OCI-LY3 (cell line): ENCODE results near the gene SNTG2.
A peak's percentile ranks its signal among the peaks of the same experiment; 100 is the strongest.
"Not testable (repeated sequence)": the region's sequence is repeated elsewhere in the genome, so short reads cannot be mapped to it uniquely, and the experiment has no call there.

Experiments used
- H2AFZ ChIP-seq: fragments of 200-600, 300-600 bp; shearing (Covaris generic); 2 replicates; pipeline ENCODE4 v1.6.0; 2014; ENCODE audit warnings: antibody characterized with exemption, low read depth, low read length
- H3K27ac ChIP-seq: fragments of 200-600, 300-600 bp; sonication (generic); 2 replicates; pipeline ENCODE4 v1.5.1; 2014; ENCODE audit warnings: mild to moderate bottlenecking, low read length, moderate library complexity, mixed read lengths
- H3K27me3 ChIP-seq: fragments of 200-600, 300-600 bp; sonication (generic); 2 replicates; pipeline ENCODE4 v1.6.1; 2014; ENCODE audit warnings: low read depth, low read length, mixed read lengths
- H3K36me3 ChIP-seq: fragments of 200-600, 300-600 bp; sonication (generic); replicated peaks from 2 replicates; pipeline ENCODE3; 2014; ENCODE audit warnings: low read depth, low read length, mixed read lengths
- H3K4me1 ChIP-seq: fragments of 300-600, 200-600 bp; sonication (generic); 2 replicates; pipeline ENCODE4 v1.6.1; 2014; ENCODE audit warnings: low read length, mixed read lengths
- H3K4me2 ChIP-seq: fragments of 200-600, 300-600 bp; sonication (generic); 2 replicates; pipeline ENCODE4 v1.6.1; 2014; ENCODE audit warnings: low read length, mixed read lengths
- H3K4me3 ChIP-seq: fragments of 300-600, 200-600 bp; sonication (generic); 2 replicates; pipeline ENCODE4 v1.5.1; 2014; ENCODE audit warnings: antibody characterized with exemption, mild to moderate bottlenecking, low read length, moderate library complexity
- H3K79me2 ChIP-seq: fragments of 300-600, 200-600 bp; shearing (Covaris generic); 2 replicates; pipeline ENCODE4 v1.6.1; 2014; ENCODE audit warnings: mild to moderate bottlenecking, low read length, mixed read lengths
- H3K9ac ChIP-seq: fragments of 300-600, 200-600 bp; shearing (Covaris generic); 2 replicates; pipeline ENCODE4 v1.6.0; 2014; ENCODE audit warnings: mild to moderate bottlenecking, low read length, moderate library complexity
- H3K9me3 ChIP-seq: fragments of 200-600, 300-600 bp; shearing (Covaris generic); 2 replicates; pipeline ENCODE4 v1.6.1; 2014; ENCODE audit warnings: low read length, mixed read lengths; ENCODE audit not compliant: insufficient read depth
- H4K20me1 ChIP-seq: fragments of 200-600, 300-600 bp; sonication (generic); 2 replicates; pipeline ENCODE4 v1.6.1; 2016; ENCODE audit warnings: low read length, mixed read lengths; ENCODE audit not compliant: insufficient read depth
- CTCF ChIP-seq: fragments of 200-600, 300-600 bp; sonication (generic); IDR thresholded peaks from 2 replicates; pipeline ENCODE4 v1.5.1; 2014; ENCODE audit warnings: antibody characterized with exemption, low read length, low read depth
- EZH2phosphoT487 ChIP-seq: fragments of 200-600 bp; shearing (Covaris generic); IDR thresholded peaks from 2 replicates; pipeline ENCODE4 v1.6.1; 2018; ENCODE audit warnings: antibody characterized with exemption, mixed run types, low read depth

The SNTG2 gene

DNA sequence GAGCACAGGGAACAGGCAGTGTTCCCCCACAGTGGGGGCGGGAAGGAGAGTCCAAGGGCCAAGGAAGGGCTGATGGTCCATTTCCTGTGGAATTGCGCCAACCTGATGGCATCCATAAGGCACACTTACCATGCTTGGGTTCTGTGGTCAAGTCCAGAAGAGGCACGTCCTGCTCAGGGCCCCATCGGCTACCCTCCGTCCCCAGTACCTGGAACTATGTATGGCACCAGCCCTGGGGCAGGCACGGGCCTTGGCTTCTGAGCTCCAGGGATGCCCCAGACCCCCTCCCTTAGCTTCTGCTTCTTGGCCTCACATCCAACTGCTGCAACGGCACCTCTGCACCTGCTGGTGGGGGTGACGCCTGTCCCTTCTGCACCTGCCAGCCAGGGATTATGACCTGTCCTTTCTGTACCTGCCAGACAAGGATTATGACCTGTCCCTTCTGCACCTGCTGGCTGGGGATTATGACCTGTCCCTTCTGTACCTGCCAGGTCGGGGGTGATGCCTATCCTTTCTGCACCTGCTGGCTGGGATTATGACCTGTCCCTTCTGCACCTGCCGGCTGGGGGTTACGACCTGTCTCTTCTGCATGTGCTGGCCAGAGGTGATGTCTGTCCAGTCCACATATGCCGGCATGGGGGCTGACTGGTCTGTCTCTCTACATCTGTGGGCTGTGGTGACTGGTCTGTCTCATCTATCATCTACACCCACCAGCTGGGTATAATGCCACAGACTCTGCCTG lies 45.4 kb upstream of the SNTG2 start:
- no peaks in the 10 kb centered on the region for H4K20me1 ChIP-seq
- TF ChIP-seq CTCF (no peak), EZH2phosphoT487 (no peak)
- no peak overlapping the region for H3K27ac ChIP-seq
- H3K4me2 ChIP-seq: no peak overlapping the region
- no peak overlapping the region for H2AFZ ChIP-seq
- no peaks in the 10 kb centered on the region for H3K79me2 ChIP-seq
- no peaks in the 10 kb centered on the region for H3K27me3 ChIP-seq
- H3K9me3 ChIP-seq: peaks cover 18% of the 10 kb centered on the region
- H3K36me3 ChIP-seq: no peaks in the 10 kb centered on the region
- H3K4me3 ChIP-seq: no peak overlapping the region
- H3K9ac ChIP-seq: no peak overlapping the region
- H3K4me1 ChIP-seq: no peaks in the 10 kb centered on the region

GRCh38 chr2:905833-906140 lies 44.9 kb upstream of the SNTG2 start:
- Histone ChIP-seq H3K9me3 (peaks cover 23% of the 10 kb centered on the region), H2AFZ (no peak overlapping the region), H3K9ac (no peak overlapping the region), H4K20me1 (no peaks in the 10 kb centered on the region), H3K4me1 (no peaks in the 10 kb centered on the region), H3K4me3 (no peak overlapping the region), H3K27me3 (no peaks in the 10 kb centered on the region), H3K36me3 (no peaks in the 10 kb centered on the region), H3K27ac (no peak overlapping the region), H3K4me2 (no peak overlapping the region), H3K79me2 (no peaks in the 10 kb centered on the region)
- no peak for TF ChIP-seq CTCF
- no peak for TF ChIP-seq EZH2phosphoT487

DNA sequence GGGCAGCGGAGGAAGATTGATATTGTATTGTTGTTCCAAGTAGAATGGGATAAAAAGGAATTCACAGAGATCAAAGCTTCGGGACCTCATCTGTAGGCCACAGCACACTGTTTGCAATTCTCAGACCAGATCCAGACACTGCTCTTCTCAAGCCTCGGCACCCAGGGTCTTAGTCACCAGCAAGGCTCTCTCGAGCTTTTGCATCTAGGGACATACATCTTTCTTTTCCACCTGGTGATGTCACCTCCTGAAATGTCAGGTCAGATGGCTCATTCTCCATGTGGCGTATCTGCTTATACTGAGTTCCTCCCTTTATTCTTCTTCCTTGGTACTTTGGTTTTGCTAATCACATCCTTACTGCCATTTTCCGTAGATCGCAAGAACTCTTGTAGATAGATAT lies 42.9 kb upstream of the SNTG2 start:
- Histone ChIP-seq H3K79me2 (no peaks in the 10 kb centered on the region), H3K36me3 (no peaks in the 10 kb centered on the region), H3K27me3 (no peaks in the 10 kb centered on the region), H3K27ac (no peak overlapping the region), H3K4me2 (no peak overlapping the region), H3K4me3 (no peak overlapping the region), H3K9me3 (peaks cover 34% of the 10 kb centered on the region), H3K4me1 (no peaks in the 10 kb centered on the region), H4K20me1 (no peaks in the 10 kb centered on the region), H2AFZ (no peak overlapping the region), H3K9ac (no peak overlapping the region)
- no peak for TF ChIP-seq EZH2phosphoT487
- TF ChIP-seq CTCF: no peak

GRCh38 chr2:908568-908967 lies 42.1 kb upstream of the SNTG2 start:
- H3K27ac ChIP-seq: no peak overlapping the region
- H2AFZ ChIP-seq: no peak overlapping the region
- H3K4me2 ChIP-seq: no peak overlapping the region
- H3K9me3 ChIP-seq: peaks cover 34% of the 10 kb centered on the region
- no peaks in the 10 kb centered on the region for H3K27me3 ChIP-seq
- H3K4me3 ChIP-seq: no peak overlapping the region
- H4K20me1 ChIP-seq: no peaks in the 10 kb centered on the region
- H3K4me1 ChIP-seq: no peaks in the 10 kb centered on the region
- H3K79me2 ChIP-seq: no peaks in the 10 kb centered on the region
- H3K36me3 ChIP-seq: no peaks in the 10 kb centered on the region
- H3K9ac ChIP-seq: no peak overlapping the region
- TF ChIP-seq CTCF (no peak), EZH2phosphoT487 (no peak)

GRCh38 chr2:909764-910379 lies 40.8 kb upstream of the SNTG2 start:
- H3K27me3 ChIP-seq, H3K4me1 ChIP-seq, H3K4me3 ChIP-seq, H3K4me2 ChIP-seq, H3K9ac ChIP-seq, H3K36me3 ChIP-seq, H4K20me1 ChIP-seq, H3K79me2 ChIP-seq, H2AFZ ChIP-seq: not testable (repeated sequence)
- peaks cover 34% of the 10 kb centered on the region for H3K9me3 ChIP-seq
- H3K27ac ChIP-seq: peak overlapping the region; percentile 81
